ENCODE results near the gene YKT6.
"Not testable (repeated sequence)": the region's sequence is repeated elsewhere in the genome, so short reads cannot be mapped to it uniquely, and the experiment has no call there.

YKT6 gene

GRCh38 chr7:44172803-44173424, 27.9 kb upstream of the YKT6 start:
- DNase-seq, result peak; percentile 15 to 30

GRCh38 chr7:44173911-44174693, 26.7 kb upstream of the YKT6 start:
- DNase-seq, result no peak

DNA sequence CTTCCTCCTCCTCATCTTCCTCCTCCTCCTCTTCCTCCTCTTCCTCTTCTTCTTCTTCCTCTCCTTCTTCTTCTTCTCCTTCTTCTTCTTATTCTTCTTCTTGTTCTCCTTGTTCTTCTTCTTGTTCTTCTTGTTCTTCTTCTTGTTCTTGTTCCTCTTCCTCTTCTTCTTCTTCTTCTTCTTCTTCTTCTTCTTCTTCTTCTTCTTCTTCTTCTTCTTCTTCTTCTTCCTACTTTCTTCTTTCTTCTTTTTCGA, 26.2 kb upstream of the YKT6 start:
- DNase-seq, result not testable (repeated sequence)

GRCh38 chr7:44175730-44176129, 25.0 kb upstream of the YKT6 start:
- no peak for DNase-seq

DNA sequence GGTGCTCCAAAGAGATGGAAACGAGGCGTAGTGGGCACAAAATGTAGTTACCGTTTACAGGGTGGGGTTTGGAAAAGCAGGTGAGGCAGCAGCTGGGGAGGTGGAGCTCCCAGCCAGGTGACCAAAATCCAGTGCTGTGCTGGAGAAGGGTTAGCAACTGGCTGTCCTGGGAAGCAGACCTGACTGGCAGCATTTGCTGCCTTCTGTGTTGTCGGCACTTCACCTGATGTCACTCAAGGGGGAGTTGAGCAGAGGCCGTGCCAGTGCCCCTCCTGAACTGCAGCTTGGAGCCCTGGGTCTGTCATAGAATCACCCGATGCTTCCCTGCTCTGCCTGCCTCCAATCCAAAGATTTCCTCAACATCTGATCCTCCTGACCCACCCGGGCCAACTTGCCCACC, 24.3 kb upstream of the YKT6 start:
- DNase-seq, result no peak

DNA sequence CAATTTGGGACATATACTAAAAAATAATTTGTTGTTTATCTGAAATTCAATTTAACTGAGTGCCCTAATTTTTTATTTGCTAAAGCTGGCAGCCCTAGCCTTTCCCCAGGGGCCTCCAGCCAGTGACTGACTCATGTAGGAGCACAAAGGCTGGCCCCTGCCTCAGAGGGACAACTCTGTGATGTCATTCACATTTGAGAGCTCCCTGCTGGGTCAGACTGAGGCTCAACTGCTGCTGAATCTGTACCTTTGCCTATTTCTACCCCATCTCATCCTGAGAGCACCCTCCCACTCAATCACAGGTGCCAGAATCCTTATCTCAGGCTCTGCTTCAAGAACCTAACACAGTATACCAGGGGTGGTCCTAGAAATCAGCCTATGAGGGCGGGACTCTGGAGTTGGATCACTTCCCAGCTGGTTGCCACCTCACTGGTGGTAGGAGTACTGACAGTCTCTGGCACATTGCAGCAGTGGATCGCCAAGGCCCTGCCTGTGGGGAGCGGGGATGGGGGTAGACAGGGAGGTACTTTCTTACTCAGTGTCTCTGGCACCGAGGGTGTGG, 23.1 kb upstream of the YKT6 start:
- DNase-seq, result no peak

- no peak for DNase-seq
Observed at GRCh38 chr7:44180631-44181030, 20.1 kb upstream of the YKT6 start.

GRCh38 chr7:44182827-44183226, 18.0 kb upstream of the YKT6 start:
- DNase-seq, result no peak

DNA sequence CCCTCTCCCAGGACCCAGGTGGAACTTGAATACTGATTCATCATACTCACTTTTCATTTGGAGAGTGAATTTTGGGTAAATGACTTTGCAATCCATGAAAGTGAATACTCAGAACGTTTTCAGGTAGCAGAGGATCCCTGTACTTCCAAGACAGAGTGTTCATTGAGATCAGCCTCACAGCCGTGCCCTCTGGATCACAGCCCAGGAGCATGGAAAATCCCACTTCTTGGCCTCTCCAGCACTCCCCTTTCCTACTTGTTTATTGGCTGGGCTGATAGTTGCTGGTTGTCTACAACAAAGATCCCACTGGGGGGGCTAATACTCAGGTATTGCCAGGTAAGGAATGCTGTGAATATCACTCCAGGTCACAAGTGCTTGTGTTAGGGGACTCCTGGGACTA, 17.4 kb upstream of the YKT6 start:
- DNase-seq, result no peak

- no peak for DNase-seq
Observed at GRCh38 chr7:44184206-44184872, 16.4 kb upstream of the YKT6 start.

- DNase-seq, result no peak
Observed at GRCh38 chr7:44184873-44185446, 15.8 kb upstream of the YKT6 start.

DNA sequence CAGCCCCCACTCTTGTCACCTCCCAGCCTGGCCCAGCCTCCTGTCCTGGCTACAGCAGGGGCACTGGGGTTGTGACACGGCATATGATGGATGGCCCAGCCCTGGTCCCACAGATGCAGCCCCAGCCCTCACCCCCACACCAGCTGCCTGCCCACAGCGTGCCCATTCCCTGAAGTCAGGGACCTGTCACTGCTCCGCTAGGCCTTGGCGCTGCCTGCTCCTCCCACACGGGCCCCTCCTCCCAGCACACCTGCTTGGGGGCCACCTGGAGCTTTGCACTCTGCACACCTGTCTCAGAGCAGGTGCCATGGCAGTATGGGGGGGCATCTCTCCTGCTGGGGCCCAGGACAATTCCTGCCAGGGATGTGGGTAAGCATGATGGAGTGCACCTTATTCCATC, 15.0 kb upstream of the YKT6 start:
- DNase-seq, result peak in 1 of 2 experiments; percentile 24

GRCh38 chr7:44186736-44187135, 14.0 kb upstream of the YKT6 start:
- no peak for DNase-seq

GRCh38 chr7:44187636-44188416, 13.0 kb upstream of the YKT6 start:
- no peak for DNase-seq

GRCh38 chr7:44188480-44189225, 12.1 kb upstream of the YKT6 start:
- DNase-seq, result no peak

DNA sequence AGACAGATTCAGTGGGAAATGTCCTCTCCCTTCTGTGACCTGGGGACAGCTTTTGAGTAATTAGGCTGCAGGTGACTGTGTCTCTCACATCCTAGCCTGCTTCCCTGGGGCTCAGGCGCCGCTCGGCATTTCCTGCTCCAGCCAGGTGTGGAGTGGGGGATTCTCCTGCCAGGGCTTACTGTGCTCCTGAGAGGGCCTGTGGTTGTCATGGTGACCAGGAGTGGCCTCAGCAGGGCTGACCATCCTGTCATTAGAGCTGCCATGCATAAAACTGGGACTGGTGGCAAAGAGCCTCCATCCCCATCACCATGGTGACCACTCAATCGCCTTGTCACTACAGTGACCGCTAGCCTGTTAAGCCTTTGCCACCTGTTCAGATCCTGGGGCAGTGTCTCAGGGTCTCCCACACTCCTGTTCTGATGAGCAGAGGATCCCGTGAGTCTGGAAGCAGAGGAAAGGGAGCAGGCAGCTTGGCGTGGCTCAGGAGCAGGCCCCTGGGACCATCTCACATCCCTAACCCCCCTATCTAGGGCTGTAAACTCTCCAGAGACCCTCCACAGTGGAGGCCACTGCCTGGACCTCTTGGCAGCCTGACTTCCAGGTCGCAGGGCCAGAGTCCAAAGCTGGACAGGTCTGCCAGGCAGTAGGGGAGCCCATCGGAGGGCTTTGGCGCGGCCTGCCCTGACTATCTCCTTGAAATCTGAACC, 11.3 kb upstream of the YKT6 start, which contains the start of gene GCK:
Gene GCK, minus strand, starts transcription at position 154 of the 707 bp plus-strand sequence. CDS start 486 bp downstream, outside the sequence.
- DNase-seq, result peak; percentile 74 to 86

- no peak for DNase-seq
Observed at GRCh38 chr7:44189993-44190872, 10.5 kb upstream of the YKT6 start.

DNA sequence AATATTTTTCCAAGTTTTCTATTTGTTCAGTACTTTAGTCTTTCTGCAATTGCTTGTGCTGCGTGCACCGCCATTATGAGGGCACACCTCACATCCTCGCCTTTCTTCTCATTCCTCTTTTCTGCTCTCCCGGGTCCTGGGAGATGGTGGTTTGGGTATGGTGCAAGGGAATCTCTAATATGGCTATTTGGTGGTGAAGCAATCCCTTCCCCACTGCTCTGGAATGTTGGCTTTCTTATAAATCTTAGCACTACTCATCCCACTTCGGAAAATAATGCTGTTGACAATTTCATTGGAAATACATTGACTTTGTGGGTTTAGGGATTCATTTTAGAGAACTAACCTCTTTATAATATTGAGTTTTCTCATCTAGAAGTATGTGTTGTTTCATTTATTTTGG, 9.6 kb upstream of the YKT6 start:
- no peak for DNase-seq

- DNase-seq, result no peak
Observed at GRCh38 chr7:44193011-44193802, 7.6 kb upstream of the YKT6 start.
